GM12878 (cell line): ENCODE measurements around the gene SCNM1. TPM values are rescaled to one million over a fixed set of nuclear protein-coding genes. Genes with fewer than 3 reads are reported as not detected.
A peak's percentile ranks its signal among the peaks of the same experiment; 100 is the strongest.

ENCODE experiments used
- ATF7 ChIP-seq: fragments of 450-650 bp; IDR thresholded peaks from 2 replicates; pipeline ENCODE4 v1.6.1; 2016; ENCODE audit warnings: low read depth, mild to moderate bottlenecking
- CREM ChIP-seq: IDR thresholded peaks from 2 replicates; pipeline ENCODE4 v1.6.1; 2014; ENCODE audit warnings: antibody characterized with exemption, low read depth
- E2F8 ChIP-seq: fragments of 450-650 bp; IDR thresholded peaks from 2 replicates; pipeline ENCODE4 v1.6.1; 2018; ENCODE audit warnings: mild to moderate bottlenecking, low read depth, moderate library complexity; ENCODE audit not compliant: partially characterized antibody
- IRF4 ChIP-seq: IDR thresholded peaks from 2 replicates; pipeline ENCODE4 v1.6.1; 2011; ENCODE audit warnings: low read depth, low read length
- KAT2A ChIP-seq: conservative IDR thresholded peaks from 2 replicates; pipeline ENCODE4 v1.6.1; 2011; ENCODE audit warnings: low read depth, low read length; ENCODE audit not compliant: control insufficient read depth
- MEF2A ChIP-seq: IDR thresholded peaks from 2 replicates; pipeline ENCODE4 v1.6.1; 2011; ENCODE audit warnings: low read depth, mild to moderate bottlenecking, low read length, moderate library complexity; ENCODE audit not compliant: insufficient read depth
- MXI1 ChIP-seq: fragments of 150-350 bp; IDR thresholded peaks from 2 replicates; pipeline ENCODE4 v1.6.1; 2011; ENCODE audit warnings: low read depth, mild to moderate bottlenecking, inconsistent platforms, low read length, improper control_type of control experiment
- NBN ChIP-seq: fragments of 450-650 bp; IDR thresholded peaks from 2 replicates; pipeline ENCODE4 v1.6.1; 2016
- NFIC ChIP-seq: IDR thresholded peaks from 2 replicates; pipeline ENCODE4 v1.6.1; 2012; ENCODE audit warnings: low read depth, mild to moderate bottlenecking, inconsistent platforms, low read length, moderate library complexity
- NFYA ChIP-seq: IDR thresholded peaks from 2 replicates; pipeline ENCODE4 v1.6.1; 2011; ENCODE audit warnings: low read depth, mild to moderate bottlenecking, low read length, improper control_type of control experiment, borderline replicate concordance
- NFYB ChIP-seq: IDR thresholded peaks from 2 replicates; pipeline ENCODE4 v1.6.1; 2011; ENCODE audit warnings: low read depth, mild to moderate bottlenecking, low read length, improper control_type of control experiment, moderate library complexity; ENCODE audit not compliant: insufficient read depth
- PAX5 ChIP-seq: IDR thresholded peaks from 2 replicates; pipeline ENCODE4 v1.6.1; 2011; ENCODE audit warnings: low read depth, low read length, borderline replicate concordance
- PML ChIP-seq: IDR thresholded peaks from 2 replicates; pipeline ENCODE4 v1.6.1; 2012; ENCODE audit warnings: low read length, inconsistent platforms
- POLR2AphosphoS5 ChIP-seq: IDR thresholded peaks from 2 replicates; pipeline ENCODE4 v1.6.1; 2011; ENCODE audit warnings: mild to moderate bottlenecking, low read length, inconsistent platforms
- RBBP5 ChIP-seq: fragments of 200-600 bp; sonication (generic); conservative IDR thresholded peaks from 2 replicates; pipeline ENCODE4 v1.6.1; 2016
- SIX5 ChIP-seq: IDR thresholded peaks from 2 replicates; pipeline ENCODE4 v1.6.1; 2011; ENCODE audit warnings: mild to moderate bottlenecking, low read depth, low read length, moderate library complexity; ENCODE audit not compliant: severe bottlenecking
- SMAD1 ChIP-seq: fragments of 450-650 bp; IDR thresholded peaks from 2 replicates; pipeline ENCODE4 v1.6.1; 2018; ENCODE audit warnings: mild to moderate bottlenecking, low read depth; ENCODE audit not compliant: partially characterized antibody
- SMARCA5 ChIP-seq: fragments of 450-650 bp; IDR thresholded peaks from 2 replicates; pipeline ENCODE4 v1.6.1; 2017; ENCODE audit warnings: mild to moderate bottlenecking
- SP1 ChIP-seq: IDR thresholded peaks from one replicate; pipeline ENCODE4 v1.6.1; 2011; ENCODE audit warnings: low read depth, low read length
- SUPT20H ChIP-seq: IDR thresholded peaks from 2 replicates; pipeline ENCODE4 v1.6.1; 2011; ENCODE audit warnings: low read depth, mild to moderate bottlenecking, low read length, moderate library complexity, borderline replicate concordance; ENCODE audit not compliant: control insufficient read depth
- polyA plus RNA-seq, 11 experiments: library from polyadenylated mRNA; depleted of rRNA in 4 of 11; unstranded in 6 of 11; stranded (reverse) in 5 of 11; fragments of >200 nt; fragmentation: Nextera tagmentation in 4 of 11; fragmentation: Illumina TruSeq in 1 of 11; extraction: Ambion mirVana in 4 of 11; extraction: Trizol in 1 of 11; gene quantifications; 1 replicate in 1 of 11; 2 replicates in 10 of 11; pipeline versions ENCODE4 v1.2.1 to v1.2.3, GENCODE V29; 2011 to 2016; ENCODE audit warnings: inconsistent platforms in 2 of 11, missing spikeins in 2 of 11, low read depth in 1 of 11
- total RNA-seq, 4 experiments: library from RNA; depleted of rRNA in 3 of 4; stranded (reverse); fragments of >200 nt in 3 of 4; fragmentation: Illumina TruSeq in 1 of 4; extraction: Trizol in 1 of 4; gene quantifications; 2 replicates each; pipeline versions ENCODE4 v1.2.1 to v1.2.3, GENCODE V29; 2013 to 2021
- TF ChIP-seq, protein P1 (sequence below): IDR thresholded peaks from 2 replicates; pipeline ENCODE4 v1.6.1; 2011; ENCODE audit warnings: low read depth, low read length, improper control_type of control experiment, borderline replicate concordance
- TF ChIP-seq, protein P2 (sequence below): IDR thresholded peaks from 2 replicates; pipeline ENCODE4 v1.6.1; 2012; ENCODE audit warnings: mild to moderate bottlenecking, low read depth, low read length
- TF ChIP-seq, protein P3 (sequence below): IDR thresholded peaks from 2 replicates; pipeline ENCODE4 v1.6.1; 2012; ENCODE audit warnings: low read length, inconsistent platforms

SCNM1 gene
- total and polyA plus RNA-seq, 10 of the 15 experiments (the other 5 are each of a cell fraction or from before 2014, with no cell fraction given) = 25.8 to 207 (median 76.9) TPM

GRCh38 chr1:151165738-151166504 is at the start of gene SCNM1, which contains the start of gene LYSMD1 (continued):
- TF ChIP-seq NFIC = 0 out of 2 replicates have a peak, but pooled peaks have one; percentile 55
- no peak for TF ChIP-seq RBBP5
- peak; percentile 80 for TF ChIP-seq ATF7
- peak; percentile 100 for TF ChIP-seq SIX5
- peak; percentile 79 for TF ChIP-seq SP1
- peak; percentile 88 for TF ChIP-seq MXI1
- TF ChIP-seq PAX5 = peak; percentile 48; the same call in 1 of the 2 replicates
- TF ChIP-seq, protein P1, sequence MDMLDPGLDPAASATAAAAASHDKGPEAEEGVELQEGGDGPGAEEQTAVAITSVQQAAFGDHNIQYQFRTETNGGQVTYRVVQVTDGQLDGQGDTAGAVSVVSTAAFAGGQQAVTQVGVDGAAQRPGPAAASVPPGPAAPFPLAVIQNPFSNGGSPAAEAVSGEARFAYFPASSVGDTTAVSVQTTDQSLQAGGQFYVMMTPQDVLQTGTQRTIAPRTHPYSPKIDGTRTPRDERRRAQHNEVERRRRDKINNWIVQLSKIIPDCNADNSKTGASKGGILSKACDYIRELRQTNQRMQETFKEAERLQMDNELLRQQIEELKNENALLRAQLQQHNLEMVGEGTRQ = no peak
- TF ChIP-seq KAT2A = no peak
- no peak for TF ChIP-seq SUPT20H
- TF ChIP-seq PML = peak; percentile 91
- TF ChIP-seq CREM = peak; percentile 98
- TF ChIP-seq POLR2AphosphoS5 = peak; percentile 95
- TF ChIP-seq NFYB = no peak
- peak; percentile 44; the same call in 1 of the 2 replicates for TF ChIP-seq MEF2A
- TF ChIP-seq NFYA = no peak
- TF ChIP-seq SMARCA5 = peak; percentile 34; the same call in 1 of the 2 replicates
- TF ChIP-seq IRF4 = peak; percentile 82; the same call in 1 of the 2 replicates
- no peak for TF ChIP-seq SMAD1
- TF ChIP-seq NBN = peak; percentile 92
- TF ChIP-seq, protein P2, sequence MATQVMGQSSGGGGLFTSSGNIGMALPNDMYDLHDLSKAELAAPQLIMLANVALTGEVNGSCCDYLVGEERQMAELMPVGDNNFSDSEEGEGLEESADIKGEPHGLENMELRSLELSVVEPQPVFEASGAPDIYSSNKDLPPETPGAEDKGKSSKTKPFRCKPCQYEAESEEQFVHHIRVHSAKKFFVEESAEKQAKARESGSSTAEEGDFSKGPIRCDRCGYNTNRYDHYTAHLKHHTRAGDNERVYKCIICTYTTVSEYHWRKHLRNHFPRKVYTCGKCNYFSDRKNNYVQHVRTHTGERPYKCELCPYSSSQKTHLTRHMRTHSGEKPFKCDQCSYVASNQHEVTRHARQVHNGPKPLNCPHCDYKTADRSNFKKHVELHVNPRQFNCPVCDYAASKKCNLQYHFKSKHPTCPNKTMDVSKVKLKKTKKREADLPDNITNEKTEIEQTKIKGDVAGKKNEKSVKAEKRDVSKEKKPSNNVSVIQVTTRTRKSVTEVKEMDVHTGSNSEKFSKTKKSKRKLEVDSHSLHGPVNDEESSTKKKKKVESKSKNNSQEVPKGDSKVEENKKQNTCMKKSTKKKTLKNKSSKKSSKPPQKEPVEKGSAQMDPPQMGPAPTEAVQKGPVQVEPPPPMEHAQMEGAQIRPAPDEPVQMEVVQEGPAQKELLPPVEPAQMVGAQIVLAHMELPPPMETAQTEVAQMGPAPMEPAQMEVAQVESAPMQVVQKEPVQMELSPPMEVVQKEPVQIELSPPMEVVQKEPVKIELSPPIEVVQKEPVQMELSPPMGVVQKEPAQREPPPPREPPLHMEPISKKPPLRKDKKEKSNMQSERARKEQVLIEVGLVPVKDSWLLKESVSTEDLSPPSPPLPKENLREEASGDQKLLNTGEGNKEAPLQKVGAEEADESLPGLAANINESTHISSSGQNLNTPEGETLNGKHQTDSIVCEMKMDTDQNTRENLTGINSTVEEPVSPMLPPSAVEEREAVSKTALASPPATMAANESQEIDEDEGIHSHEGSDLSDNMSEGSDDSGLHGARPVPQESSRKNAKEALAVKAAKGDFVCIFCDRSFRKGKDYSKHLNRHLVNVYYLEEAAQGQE = peak; percentile 57; the same call in 1 of the 2 replicates
- TF ChIP-seq E2F8 = peak; percentile 91
- TF ChIP-seq, protein P3, sequence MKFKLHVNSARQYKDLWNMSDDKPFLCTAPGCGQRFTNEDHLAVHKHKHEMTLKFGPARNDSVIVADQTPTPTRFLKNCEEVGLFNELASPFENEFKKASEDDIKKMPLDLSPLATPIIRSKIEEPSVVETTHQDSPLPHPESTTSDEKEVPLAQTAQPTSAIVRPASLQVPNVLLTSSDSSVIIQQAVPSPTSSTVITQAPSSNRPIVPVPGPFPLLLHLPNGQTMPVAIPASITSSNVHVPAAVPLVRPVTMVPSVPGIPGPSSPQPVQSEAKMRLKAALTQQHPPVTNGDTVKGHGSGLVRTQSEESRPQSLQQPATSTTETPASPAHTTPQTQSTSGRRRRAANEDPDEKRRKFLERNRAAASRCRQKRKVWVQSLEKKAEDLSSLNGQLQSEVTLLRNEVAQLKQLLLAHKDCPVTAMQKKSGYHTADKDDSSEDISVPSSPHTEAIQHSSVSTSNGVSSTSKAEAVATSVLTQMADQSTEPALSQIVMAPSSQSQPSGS = no peak
